Astrocyte (in vitro differentiated cells and primary cell): ENCODE measurements around the gene UQCR11.

ENCODE experiments used
- EZH2 ChIP-seq: IDR thresholded peaks from 2 replicates; pipeline ENCODE4 v1.6.1; 2012; ENCODE audit warnings: mild to moderate bottlenecking, low read length, inconsistent platforms; ENCODE audit not compliant: insufficient read depth
- TF ChIP-seq, protein P1 (sequence below): IDR thresholded peaks from 2 replicates; pipeline ENCODE4 v1.5.1; 2011; ENCODE audit warnings: low read depth, mild to moderate bottlenecking, inconsistent platforms, low read length, moderate library complexity; ENCODE audit not compliant: insufficient read depth

DNA sequence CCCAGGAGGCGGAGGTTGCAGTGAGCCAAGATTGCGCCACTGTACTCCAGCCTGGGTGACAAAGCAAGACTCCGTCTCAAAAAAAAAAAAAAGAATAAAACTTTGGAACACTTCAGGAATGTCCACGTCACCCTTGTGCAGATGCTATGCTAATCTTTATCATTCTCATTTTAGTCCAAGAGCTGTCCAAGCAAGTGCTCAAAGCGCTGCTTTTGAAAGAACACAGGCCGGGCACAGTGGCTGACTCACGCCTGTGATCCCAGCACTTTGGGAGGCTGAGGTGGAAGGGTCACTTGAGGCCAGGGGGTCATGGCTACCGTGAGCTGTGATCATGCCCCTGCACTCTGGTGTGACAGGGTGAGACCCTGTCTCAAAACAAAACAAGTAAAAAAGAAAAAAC, 11.1 kb upstream of the UQCR11 start:
- TF ChIP-seq, protein P1, sequence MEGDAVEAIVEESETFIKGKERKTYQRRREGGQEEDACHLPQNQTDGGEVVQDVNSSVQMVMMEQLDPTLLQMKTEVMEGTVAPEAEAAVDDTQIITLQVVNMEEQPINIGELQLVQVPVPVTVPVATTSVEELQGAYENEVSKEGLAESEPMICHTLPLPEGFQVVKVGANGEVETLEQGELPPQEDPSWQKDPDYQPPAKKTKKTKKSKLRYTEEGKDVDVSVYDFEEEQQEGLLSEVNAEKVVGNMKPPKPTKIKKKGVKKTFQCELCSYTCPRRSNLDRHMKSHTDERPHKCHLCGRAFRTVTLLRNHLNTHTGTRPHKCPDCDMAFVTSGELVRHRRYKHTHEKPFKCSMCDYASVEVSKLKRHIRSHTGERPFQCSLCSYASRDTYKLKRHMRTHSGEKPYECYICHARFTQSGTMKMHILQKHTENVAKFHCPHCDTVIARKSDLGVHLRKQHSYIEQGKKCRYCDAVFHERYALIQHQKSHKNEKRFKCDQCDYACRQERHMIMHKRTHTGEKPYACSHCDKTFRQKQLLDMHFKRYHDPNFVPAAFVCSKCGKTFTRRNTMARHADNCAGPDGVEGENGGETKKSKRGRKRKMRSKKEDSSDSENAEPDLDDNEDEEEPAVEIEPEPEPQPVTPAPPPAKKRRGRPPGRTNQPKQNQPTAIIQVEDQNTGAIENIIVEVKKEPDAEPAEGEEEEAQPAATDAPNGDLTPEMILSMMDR, result no peak
- TF ChIP-seq EZH2, result no peak
